ENCODE data around the gene C19orf25. TPM values are rescaled to one million over a fixed set of nuclear protein-coding genes. Genes with fewer than 3 reads are reported as not detected.

Gene C19orf25
- polyA plus RNA-seq, 1 of the 3 experiments (the other 2 are of a cell fraction): 25.3 TPM

- TF ChIP-seq EZH2phosphoT487 (IDR thresholded peaks at IDR 0.05; ENCODE audit: borderline replicate concordance, low read depth) (no peak), TEAD4 (IDR thresholded peaks at IDR 0.05; ENCODE audit: borderline replicate concordance, insufficient read depth) (no peak), NRF1 (IDR thresholded peaks at IDR 0.05; ENCODE audit: low read depth, low read length) (peak; percentile 62), SMC3 (IDR thresholded peaks at IDR 0.05; ENCODE audit: low read depth, low read length) (peak; percentile 35; the same call in 1 of the 2 replicates), USF1 (IDR thresholded peaks at IDR 0.05; ENCODE audit: borderline replicate concordance, low read depth) (no peak), TCF12 (IDR thresholded peaks at IDR 0.05) (no peak), POLR2AphosphoS5 (IDR thresholded peaks at IDR 0.05; ENCODE audit: low read depth, low read length) (no peak), EP300 (IDR thresholded peaks at IDR 0.05; ENCODE audit: borderline replicate concordance in 1 of 2, low read depth in 1 of 2, low read length in 1 of 2) (0 out of 4 replicates have a peak, but pooled peaks of 1 of the 2 experiments have one; percentile 7), RXRA (IDR thresholded peaks at IDR 0.05; ENCODE audit: borderline replicate concordance, low read depth) (no peak), RFX5 (IDR thresholded peaks at IDR 0.05; ENCODE audit: low read length) (no peak), MAX (IDR thresholded peaks at IDR 0.05; ENCODE audit: low read depth) (no peak), FOXJ3 (CRISPR knock-in tag; IDR thresholded peaks at IDR 0.05) (no peak)
Observed at GRCh38 chr19:1445185-1445931, 33.7 kb downstream of the C19orf25 start (continued).

GRCh38 chr19:1441677-1442438, 37.2 kb downstream of the C19orf25 start:
- peaks cover 40% of the 10 kb centered on the region for H3K79me2 ChIP-seq (ENCODE audit: insufficient read depth)
- TF ChIP-seq MEF2A (IDR thresholded peaks at IDR 0.05; ENCODE audit: borderline replicate concordance, low read depth) (no peak), RAD21 (IDR thresholded peaks at IDR 0.05; ENCODE audit: low read length) (no peak)
- H3K36me3 ChIP-seq (replicated peaks in 1 of 2; ENCODE audit: control insufficient read depth in 1 of 2, insufficient read depth in 2 of 2, low read length in 1 of 2): peaks cover 27 to 36% of the 10 kb centered on the region in 2 experiments
- DNase-seq: no peak
- H3K4me3 ChIP-seq (ENCODE audit: low read depth in 2 of 2, low read length in 1 of 2): no peak overlapping the region
- H3K27ac ChIP-seq (ENCODE audit: low read depth in 2 of 2, low read length in 1 of 2): no peak overlapping the region; a peak in 1 of 4 replicates
- peaks cover 65% of the 10 kb centered on the region for H3F3A ChIP-seq (replicated peaks; ENCODE audit: insufficient read depth)
- no peak overlapping the region for H3K9ac ChIP-seq
- ChIA-PET CTCF (interaction anchor here (1.2 to 1.5 kb wide), 5 partner anchors 14 to 198 kb away, joined by 3 to 5 read pairs (median 4); no protein-coding TSS in a partner anchor), POLR2A (interaction anchor here (0.6 kb wide), 1 partner anchor 20 kb away, joined by 3 read pairs; no protein-coding TSS in a partner anchor)
- H3K27me3 ChIP-seq (ENCODE audit: insufficient read depth): no peaks in the 10 kb centered on the region
- peaks cover 7 to 20% of the 10 kb centered on the region in 2 experiments; a peak in 3 of 4 replicates for H3K4me1 ChIP-seq (ENCODE audit: control insufficient read depth in 1 of 2, insufficient read depth in 2 of 2, low read depth in 1 of 2, low read length in 1 of 2)
- H4K20me1 ChIP-seq (ENCODE audit: insufficient read depth): peaks cover 65% of the 10 kb centered on the region
- H3K9me2 ChIP-seq: no peaks in the 10 kb centered on the region
- no peak overlapping the region for H3K4me2 ChIP-seq
- WGBS (ENCODE audit: low lambda C conversion rate): 94% methylated on average over 17 of the region's 25 CpGs
- H2AFZ ChIP-seq (ENCODE audit: low read depth): no peak overlapping the region
- no peaks in the 10 kb centered on the region for H3K9me3 ChIP-seq

Data from SK-N-SH (cell line).